Measurements from ENCODE around the gene ADPRM.

Gene ADPRM

GRCh38 chr17:10745231-10745630 lies 47.8 kb downstream of the ADPRM start:
- Histone ChIP-seq H3K36me3 (replicated peaks; ENCODE audit: insufficient read depth, low read length) (no peaks in the 10 kb centered on the region), H2AFZ (ENCODE audit: low read length) (no peak overlapping the region), H3F3A (ENCODE audit: insufficient read depth, low read length) (no peaks in the 10 kb centered on the region), H3K4me1 (ENCODE audit: low read length) (no peaks in the 10 kb centered on the region), H3K79me2 (ENCODE audit: low read length) (no peaks in the 10 kb centered on the region), H3K27ac (ENCODE audit: low read length) (no peak overlapping the region), H3K4me2 (ENCODE audit: low read depth, low read length) (no peak overlapping the region), H3K9me2 (replicated peaks; ENCODE audit: insufficient read depth, low read length) (no peaks in the 10 kb centered on the region), H3K27me3 (replicated peaks; ENCODE audit: insufficient read depth, low read length) (peaks cover 1% of the 10 kb centered on the region; the same call in 1 of the 2 replicates), H3K9ac (ENCODE audit: low read length) (no peak overlapping the region), H3K9me3 (replicated peaks; ENCODE audit: insufficient read depth, low read length) (no peaks in the 10 kb centered on the region), H4K20me1 (ENCODE audit: insufficient read depth, low read length) (no peaks in the 10 kb centered on the region), H3K4me3 (ENCODE audit: low read length) (no peak overlapping the region)
- TF ChIP-seq EZH2 (optimal IDR thresholded peaks at IDR 0.05; ENCODE audit: low read depth, low read length): no peak
- no peak for TF ChIP-seq CTCF (IDR thresholded peaks at IDR 0.05; ENCODE audit: low read length)
- no peak for TF ChIP-seq EZH2phosphoT487 (IDR thresholded peaks at IDR 0.05; ENCODE audit: low read length)
- DNase-seq: no peak

- Histone ChIP-seq H3K9ac (ENCODE audit: low read length) (no peak overlapping the region), H3K27me3 (replicated peaks; ENCODE audit: insufficient read depth, low read length) (no peaks in the 10 kb centered on the region), H3K4me1 (ENCODE audit: low read length) (no peaks in the 10 kb centered on the region), H3K36me3 (replicated peaks; ENCODE audit: insufficient read depth, low read length) (no peaks in the 10 kb centered on the region), H3K4me2 (ENCODE audit: low read depth, low read length) (no peak overlapping the region), H4K20me1 (ENCODE audit: insufficient read depth, low read length) (no peaks in the 10 kb centered on the region), H3K9me2 (replicated peaks; ENCODE audit: insufficient read depth, low read length) (no peaks in the 10 kb centered on the region), H3F3A (ENCODE audit: insufficient read depth, low read length) (no peaks in the 10 kb centered on the region), H2AFZ (ENCODE audit: low read length) (no peak overlapping the region), H3K9me3 (replicated peaks; ENCODE audit: insufficient read depth, low read length) (no peaks in the 10 kb centered on the region), H3K79me2 (ENCODE audit: low read length) (no peaks in the 10 kb centered on the region), H3K27ac (ENCODE audit: low read length) (no peak overlapping the region), H3K4me3 (ENCODE audit: low read length) (no peak overlapping the region)
- no peak for TF ChIP-seq EZH2phosphoT487 (IDR thresholded peaks at IDR 0.05; ENCODE audit: low read length)
- TF ChIP-seq EZH2 (optimal IDR thresholded peaks at IDR 0.05; ENCODE audit: low read depth, low read length): no peak
- TF ChIP-seq CTCF (IDR thresholded peaks at IDR 0.05; ENCODE audit: low read length): no peak
- DNase-seq: no peak
Measured at GRCh38 chr17:10748531-10749181, 51.3 kb downstream of the ADPRM start.

GRCh38 chr17:10750210-10750609 lies 52.8 kb downstream of the ADPRM start:
- no peak overlapping the region for H3K4me3 ChIP-seq (ENCODE audit: low read length)
- H2AFZ ChIP-seq (ENCODE audit: low read length): no peak overlapping the region
- no peak for TF ChIP-seq CTCF (IDR thresholded peaks at IDR 0.05; ENCODE audit: low read length)
- no peak for TF ChIP-seq EZH2phosphoT487 (IDR thresholded peaks at IDR 0.05; ENCODE audit: low read length)
- TF ChIP-seq EZH2 (optimal IDR thresholded peaks at IDR 0.05; ENCODE audit: low read depth, low read length): no peak
- no peak overlapping the region for H3K9ac ChIP-seq (ENCODE audit: low read length)
- H3K9me2 ChIP-seq (replicated peaks; ENCODE audit: insufficient read depth, low read length): no peaks in the 10 kb centered on the region
- H3F3A ChIP-seq (ENCODE audit: insufficient read depth, low read length): no peaks in the 10 kb centered on the region
- no peak for DNase-seq
- no peaks in the 10 kb centered on the region for H3K36me3 ChIP-seq (replicated peaks; ENCODE audit: insufficient read depth, low read length)
- H3K4me1 ChIP-seq (ENCODE audit: low read length): no peaks in the 10 kb centered on the region
- H3K27me3 ChIP-seq (replicated peaks; ENCODE audit: insufficient read depth, low read length): peaks cover 6% of the 10 kb centered on the region; the same call in 1 of the 2 replicates
- no peak overlapping the region for H3K4me2 ChIP-seq (ENCODE audit: low read depth, low read length)
- H4K20me1 ChIP-seq (ENCODE audit: insufficient read depth, low read length): no peaks in the 10 kb centered on the region
- H3K79me2 ChIP-seq (ENCODE audit: low read length): no peaks in the 10 kb centered on the region
- H3K9me3 ChIP-seq (replicated peaks; ENCODE audit: insufficient read depth, low read length): no peaks in the 10 kb centered on the region
- no peak overlapping the region for H3K27ac ChIP-seq (ENCODE audit: low read length)
